Stimulated activated CD8-positive, alpha-beta memory T cell treated with anti-CD3 and anti-CD28 coated beads, Interleukin-15, amount 100 ng/mL, for 4 hours (primary cell): Measurements from ENCODE around the gene ABHD17A.

Source experiments
- DNase-seq, 2 donors: peaks; one replicate each; pipeline ENCODE4 v3.0.0-alpha.2; 2020; ENCODE audit warnings: low read depth in 2 of 2

The ABHD17A gene

GRCh38 chr19:1853295-1854038 is 31.8 kb downstream of the ABHD17A start:
- DNase-seq = peak; percentile 34 to 49

- no peak for DNase-seq
These were observed 32.6 kb downstream of the ABHD17A start for GRCh38 chr19:1852581-1853128.

- DNase-seq = peak; percentile 50 to 58
These were observed 33.4 kb downstream of the ABHD17A start for GRCh38 chr19:1851654-1852580.

- DNase-seq = no peak
These were observed 34.3 kb downstream of the ABHD17A start for GRCh38 chr19:1850809-1851653.

GRCh38 chr19:1849886-1850398 is 35.4 kb downstream of the ABHD17A start:
- DNase-seq = no peak

- no peak for DNase-seq
These were observed 36.2 kb downstream of the ABHD17A start for GRCh38 chr19:1849132-1849474.

GRCh38 chr19:1848399-1849131 is 36.7 kb downstream of the ABHD17A start, which contains the start of gene REXO1:
TSS of gene REXO1 (minus strand) at chr19:1848483. CDS start at chr19:1848358, 125 bp downstream.
- peak; percentile 94 to 95 for DNase-seq

GRCh38 chr19:1847684-1848398 is 37.5 kb downstream of the ABHD17A start:
- no peak for DNase-seq

GRCh38 chr19:1847348-1847683 is 38.0 kb downstream of the ABHD17A start:
- no peak for DNase-seq

GRCh38 chr19:1846517-1847204 is 38.6 kb downstream of the ABHD17A start:
- DNase-seq = no peak

- DNase-seq = no peak
These were observed 39.7 kb downstream of the ABHD17A start for GRCh38 chr19:1845642-1846041.

- no peak for DNase-seq
These were observed 40.2 kb downstream of the ABHD17A start for GRCh38 chr19:1845125-1845515.

- DNase-seq = no peak
These were observed 40.7 kb downstream of the ABHD17A start for GRCh38 chr19:1844513-1845124.

GRCh38 chr19:1843646-1844394 is 41.5 kb downstream of the ABHD17A start:
- no peak for DNase-seq

GRCh38 chr19:1843116-1843515 is 42.2 kb downstream of the ABHD17A start:
- no peak for DNase-seq

GRCh38 chr19:1841209-1841924 is 43.9 kb downstream of the ABHD17A start:
- no peak for DNase-seq

- DNase-seq = no peak
These were observed 44.7 kb downstream of the ABHD17A start for GRCh38 chr19:1840541-1841115.
